ENCODE measurements around the gene KIAA0319L.

Gene KIAA0319L

DNA sequence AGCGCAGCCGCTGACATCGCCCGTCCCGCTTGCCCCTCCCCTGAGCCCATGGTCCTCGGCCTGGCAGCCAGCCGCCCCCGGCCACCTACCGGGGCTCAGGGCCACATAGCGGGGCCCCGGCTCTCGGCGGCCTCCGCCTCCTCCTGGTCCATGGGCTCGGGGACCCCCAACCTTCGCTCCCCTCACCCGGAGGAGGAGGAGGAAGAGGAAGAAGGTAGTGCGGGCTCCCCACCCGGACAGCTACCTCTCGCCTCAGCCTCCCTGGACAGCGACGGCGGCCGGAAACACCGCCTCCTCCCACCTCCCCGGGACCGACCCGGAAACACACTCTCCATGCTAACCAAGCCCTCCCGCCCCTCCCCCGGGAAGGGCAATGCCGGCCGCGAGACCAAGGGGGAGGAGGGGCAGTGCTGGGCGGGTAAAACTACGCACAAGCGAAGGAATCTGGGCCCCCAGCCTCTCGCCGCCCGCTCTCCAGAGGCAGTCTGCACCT, at the start of gene KIAA0319L:
KIAA0319L (minus strand) TSS at position 286 of the 493 bp plus-strand sequence. CDS start 2,912 bp downstream, outside the sequence.
- in situ Hi-C loops (cut with MboI; ENCODE audit: low pct_unique_long_range_greater_than_20kb, low sequenced_read_pairs, unreplicated experiment) = no loop called here
- DNase-seq (ENCODE audit: low spot score) = peak; percentile 91

DNA sequence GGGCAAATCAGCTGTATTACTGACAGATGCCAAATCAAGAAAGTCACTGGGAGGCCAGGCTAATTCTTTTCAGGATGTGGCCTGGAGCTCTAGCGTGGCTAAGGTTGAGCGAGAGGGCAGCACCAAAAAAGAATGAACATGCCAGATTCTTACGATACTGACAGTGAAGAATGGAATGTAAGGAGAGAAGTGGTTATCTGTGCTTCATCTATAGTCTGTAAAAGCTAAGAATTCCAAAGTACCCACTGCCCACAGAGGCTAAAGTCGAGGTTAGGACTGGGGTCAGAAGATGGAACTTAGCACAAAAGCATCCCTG, 48.6 kb upstream of the KIAA0319L start:
- DNase-seq (ENCODE audit: low spot score) = no peak
- TF ChIP-seq, protein P1, sequence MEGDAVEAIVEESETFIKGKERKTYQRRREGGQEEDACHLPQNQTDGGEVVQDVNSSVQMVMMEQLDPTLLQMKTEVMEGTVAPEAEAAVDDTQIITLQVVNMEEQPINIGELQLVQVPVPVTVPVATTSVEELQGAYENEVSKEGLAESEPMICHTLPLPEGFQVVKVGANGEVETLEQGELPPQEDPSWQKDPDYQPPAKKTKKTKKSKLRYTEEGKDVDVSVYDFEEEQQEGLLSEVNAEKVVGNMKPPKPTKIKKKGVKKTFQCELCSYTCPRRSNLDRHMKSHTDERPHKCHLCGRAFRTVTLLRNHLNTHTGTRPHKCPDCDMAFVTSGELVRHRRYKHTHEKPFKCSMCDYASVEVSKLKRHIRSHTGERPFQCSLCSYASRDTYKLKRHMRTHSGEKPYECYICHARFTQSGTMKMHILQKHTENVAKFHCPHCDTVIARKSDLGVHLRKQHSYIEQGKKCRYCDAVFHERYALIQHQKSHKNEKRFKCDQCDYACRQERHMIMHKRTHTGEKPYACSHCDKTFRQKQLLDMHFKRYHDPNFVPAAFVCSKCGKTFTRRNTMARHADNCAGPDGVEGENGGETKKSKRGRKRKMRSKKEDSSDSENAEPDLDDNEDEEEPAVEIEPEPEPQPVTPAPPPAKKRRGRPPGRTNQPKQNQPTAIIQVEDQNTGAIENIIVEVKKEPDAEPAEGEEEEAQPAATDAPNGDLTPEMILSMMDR (IDR thresholded peaks at IDR 0.05; ENCODE audit: extremely low read depth, insufficient read depth, missing control alignments) = no peak
- in situ Hi-C loops (cut with MboI; ENCODE audit: low pct_unique_long_range_greater_than_20kb, low sequenced_read_pairs, unreplicated experiment) = no loop called here

More for the DNA sequence above, at the start of gene KIAA0319L:
- TF ChIP-seq, protein P1 (IDR thresholded peaks at IDR 0.05; ENCODE audit: extremely low read depth, insufficient read depth, missing control alignments) = no peak

DNA sequence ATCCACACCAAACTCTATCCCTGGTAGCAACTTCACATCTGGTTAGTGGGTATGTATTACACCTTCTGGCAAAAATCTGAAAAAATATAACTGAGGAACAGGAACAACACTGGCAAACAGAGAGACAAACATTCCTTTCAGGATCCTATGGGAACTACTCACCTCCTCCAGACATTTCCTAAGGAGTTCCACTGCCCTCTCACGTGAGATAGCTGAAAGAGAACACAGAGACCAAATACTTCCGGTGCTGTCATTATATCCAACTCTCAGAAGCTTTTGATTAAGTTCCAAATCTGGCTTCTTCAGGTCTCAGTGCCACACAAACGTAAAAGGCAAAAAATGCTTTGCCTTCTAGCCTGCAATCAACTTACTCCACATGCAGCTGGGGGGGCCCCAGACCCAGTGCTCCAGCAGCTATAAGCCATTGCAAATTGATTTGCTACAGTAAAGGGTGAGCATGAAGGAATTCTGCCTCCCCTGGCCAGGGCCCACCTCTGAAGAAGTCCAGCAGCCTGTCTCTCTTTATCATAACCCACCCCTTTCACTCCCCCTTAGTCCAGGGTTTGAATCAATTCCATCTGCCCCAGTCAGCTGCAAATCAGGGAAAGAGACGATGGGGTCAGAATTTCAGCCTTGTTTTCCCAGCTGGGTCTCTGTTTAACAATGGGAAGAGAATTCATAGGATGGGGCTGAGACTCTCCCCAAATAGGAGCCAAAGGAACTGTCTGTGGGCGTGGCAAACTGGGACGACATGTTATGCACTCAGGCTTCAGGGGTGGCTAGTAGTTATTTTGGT, 48.1 kb upstream of the KIAA0319L start:
- TF ChIP-seq, protein P1 (IDR thresholded peaks at IDR 0.05; ENCODE audit: extremely low read depth, insufficient read depth, missing control alignments) = no peak
- in situ Hi-C loops (cut with MboI; ENCODE audit: low pct_unique_long_range_greater_than_20kb, low sequenced_read_pairs, unreplicated experiment) = no loop called here
- no peak for DNase-seq (ENCODE audit: low spot score)

DNA sequence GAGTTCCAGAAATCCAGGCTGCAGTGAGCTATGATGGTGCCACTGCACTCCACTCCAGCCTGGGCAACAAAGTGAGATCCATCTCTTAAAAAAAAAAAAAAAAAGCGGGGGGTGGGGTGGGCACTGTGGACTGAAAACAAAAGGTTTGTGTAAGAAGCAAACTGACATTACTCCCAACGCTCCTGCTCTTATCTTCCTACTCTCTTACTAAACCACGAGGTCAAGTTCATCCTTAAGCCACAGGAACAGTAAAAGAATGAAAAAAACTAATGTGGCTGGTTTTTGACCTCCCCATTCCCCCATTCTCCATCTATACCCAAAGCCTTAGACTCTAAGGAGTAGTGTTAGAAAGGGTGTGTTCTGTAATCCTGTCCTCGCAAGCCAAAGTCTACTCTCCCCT, 46.7 kb upstream of the KIAA0319L start:
- TF ChIP-seq, protein P1 (IDR thresholded peaks at IDR 0.05; ENCODE audit: extremely low read depth, insufficient read depth, missing control alignments) = no peak
- no peak for DNase-seq (ENCODE audit: low spot score)
- in situ Hi-C loops (cut with MboI; ENCODE audit: low pct_unique_long_range_greater_than_20kb, low sequenced_read_pairs, unreplicated experiment) = no loop called here

DNA sequence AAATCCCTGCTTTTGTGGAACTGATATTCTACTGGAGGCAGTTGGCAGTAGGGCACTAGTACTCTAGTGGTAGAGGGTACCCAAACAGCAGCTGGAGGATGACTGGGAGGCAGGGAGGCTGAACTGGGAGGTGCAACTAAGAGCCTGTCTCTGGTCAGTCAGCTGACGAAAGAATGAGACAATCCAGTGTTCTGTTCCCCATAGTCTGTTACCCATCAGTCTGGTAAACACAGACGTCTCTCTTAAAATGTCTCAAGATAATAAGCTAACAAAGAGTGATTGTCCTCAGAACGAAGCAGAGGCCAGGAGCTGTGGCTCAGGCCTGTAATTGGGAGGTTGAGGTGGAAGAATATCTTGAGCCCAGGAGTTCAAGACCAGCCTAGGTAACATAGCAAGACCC, 46.3 kb upstream of the KIAA0319L start:
- TF ChIP-seq, protein P1 (IDR thresholded peaks at IDR 0.05; ENCODE audit: extremely low read depth, insufficient read depth, missing control alignments) = no peak
- in situ Hi-C loops (cut with MboI; ENCODE audit: low pct_unique_long_range_greater_than_20kb, low sequenced_read_pairs, unreplicated experiment) = no loop called here
- DNase-seq (ENCODE audit: low spot score) = no peak

GRCh38 chr1:35600593-35600992, 43.4 kb upstream of the KIAA0319L start:
- in situ Hi-C loops (cut with MboI; ENCODE audit: low pct_unique_long_range_greater_than_20kb, low sequenced_read_pairs, unreplicated experiment) = no loop called here
- TF ChIP-seq, protein P1 (IDR thresholded peaks at IDR 0.05; ENCODE audit: extremely low read depth, insufficient read depth, missing control alignments) = no peak
- DNase-seq (ENCODE audit: low spot score) = no peak

Measured in GM13977 (cell line).